SK-N-SH (cell line): Measurements from ENCODE around the gene AMMECR1. TPM values are rescaled to one million over a fixed set of nuclear protein-coding genes. Genes with fewer than 3 reads are reported as not detected.

Source experiments
- CTCF ChIA-PET: fragments of 300-600, 350-600 bp; formaldehyde crosslinking; extraction: SDS; loops from one replicate; lab custom pipeline; 2021; lab: Yijun Ruan, JAX
- POLR2A ChIA-PET: fragments of 350-600 bp; sonication (Branson Sonifier 250); formaldehyde crosslinking; extraction: SDS; loops from one replicate; lab custom pipeline; 2020; ENCODE audit warnings: antibody characterized with exemption, inconsistent platforms; lab: Yijun Ruan, JAX
- DNase-seq: peaks from one replicate; pipeline ENCODE4 v3.0.0; 2012
- H2AFZ ChIP-seq: fragments of 200-600 bp; sonication (generic); 2 replicates; pipeline ENCODE4 v1.8.1; 2016; ENCODE audit warnings: antibody characterized with exemption, mild to moderate bottlenecking, low read depth
- H3F3A ChIP-seq: fragments of 200-600 bp; sonication (generic); replicated peaks from 2 replicates; pipeline ENCODE3; 2016; ENCODE audit warnings: antibody characterized with exemption, mild to moderate bottlenecking; ENCODE audit not compliant: insufficient read depth
- H3K27ac ChIP-seq, 2 experiments: fragments of 200-500 bp in 1 of 2; fragments of 200-600 bp in 1 of 2; sonication (Bioruptor generic) in 1 of 2; sonication (generic), shearing (Covaris generic) in 1 of 2; 2 replicates each; pipeline versions ENCODE4 v1.5.1 to v1.6.1; 2014 to 2016; ENCODE audit warnings: low read depth in 2 of 2, inconsistent platforms in 1 of 2, low read length in 1 of 2, mild to moderate bottlenecking in 1 of 2, mixed read lengths in 1 of 2
- H3K27me3 ChIP-seq: fragments of 200-600 bp; sonication (generic), shearing (Covaris generic); 2 replicates; pipeline ENCODE4 v1.6.1; 2016; ENCODE audit warnings: mixed run types; ENCODE audit not compliant: insufficient read depth
- H3K36me3 ChIP-seq, 2 experiments: fragments of 200-500 bp in 1 of 2; fragments of 200-600 bp in 1 of 2; sonication (Bioruptor generic) in 1 of 2; sonication (generic) in 1 of 2; replicated peaks in 1 of 2; 2 replicates each; pipeline versions ENCODE3 to v1.5.1; 2014 to 2016; ENCODE audit warnings: low read length in 1 of 2, mild to moderate bottlenecking in 1 of 2; ENCODE audit not compliant: insufficient read depth in 2 of 2, control insufficient read depth in 1 of 2
- H3K4me1 ChIP-seq, 2 experiments: fragments of 200-500 bp in 1 of 2; fragments of 200-600 bp in 1 of 2; sonication (Bioruptor generic) in 1 of 2; sonication (generic), shearing (Covaris generic) in 1 of 2; 2 replicates each; pipeline versions ENCODE4 v1.5.1 to v1.6.1; 2014 to 2016; ENCODE audit warnings: low read depth in 1 of 2, low read length in 1 of 2, mixed run types in 1 of 2; ENCODE audit not compliant: insufficient read depth in 2 of 2, control insufficient read depth in 1 of 2
- H3K4me2 ChIP-seq: fragments of 200-600 bp; sonication (generic), shearing (Covaris generic); 2 replicates; pipeline ENCODE4 v1.6.1; 2017; ENCODE audit warnings: mixed run types
- H3K4me3 ChIP-seq, 2 experiments: fragments of 200-500 bp in 1 of 2; fragments of 200-600 bp in 1 of 2; sonication (Bioruptor generic) in 1 of 2; sonication (generic), shearing (Covaris generic) in 1 of 2; 2 replicates each; pipeline versions ENCODE4 v1.5.1 to v1.8.1; 2014 to 2016; ENCODE audit warnings: low read depth in 2 of 2, inconsistent platforms in 1 of 2, low read length in 1 of 2, mild to moderate bottlenecking in 1 of 2, mixed read lengths in 1 of 2, moderate library complexity in 1 of 2
- H3K79me2 ChIP-seq: fragments of 200-600 bp; sonication (generic); 2 replicates; pipeline ENCODE4 v1.8.1; 2017; ENCODE audit warnings: mild to moderate bottlenecking; ENCODE audit not compliant: insufficient read depth
- H3K9ac ChIP-seq: fragments of 200-600 bp; sonication (generic); 2 replicates; pipeline ENCODE4 v1.6.1; 2017; ENCODE audit warnings: mixed run types
- H3K9me2 ChIP-seq: fragments of 200-600 bp; sonication (generic); 2 replicates; pipeline ENCODE4 v1.6.1; 2017; ENCODE audit warnings: mixed run types
- H3K9me3 ChIP-seq: fragments of 200-600 bp; sonication (generic); 2 replicates; pipeline ENCODE4 v1.6.1; 2017; ENCODE audit warnings: mixed run types, mild to moderate bottlenecking, moderate library complexity
- H4K20me1 ChIP-seq: fragments of 200-600 bp; sonication (generic); 2 replicates; pipeline ENCODE4 v1.6.1; 2017; ENCODE audit warnings: mild to moderate bottlenecking, mixed run types; ENCODE audit not compliant: insufficient read depth
- CHD2 ChIP-seq: fragments of 150-350 bp; IDR thresholded peaks from 2 replicates; pipeline ENCODE4 v1.6.1; 2018; ENCODE audit warnings: low read length; ENCODE audit not compliant: partially characterized antibody
- FOSL2 ChIP-seq: IDR thresholded peaks from 2 replicates; pipeline ENCODE4 v1.4.0; 2012; ENCODE audit warnings: low read depth, mild to moderate bottlenecking, moderate library complexity, borderline replicate concordance
- FOXM1 ChIP-seq: IDR thresholded peaks from 2 replicates; pipeline ENCODE4 v1.4.0; 2012; ENCODE audit warnings: low read depth, mild to moderate bottlenecking
- GATA2 ChIP-seq: sonication (generic); formaldehyde crosslinking; IDR thresholded peaks from 2 replicates; pipeline ENCODE4 v1.5.0; 2020; ENCODE audit warnings: mild to moderate bottlenecking, missing genetic modification reagents
- JUND ChIP-seq: IDR thresholded peaks from 2 replicates; pipeline ENCODE4 v1.4.0; 2012
- MAX ChIP-seq: IDR thresholded peaks from 2 replicates; pipeline ENCODE4 v1.4.0; 2012; ENCODE audit warnings: low read depth
- MXI1 ChIP-seq: IDR thresholded peaks from 2 replicates; pipeline ENCODE4 v1.6.1; 2012; ENCODE audit warnings: mild to moderate bottlenecking, low read depth, low read length, improper control_type of control experiment
- NRF1 ChIP-seq: IDR thresholded peaks from 2 replicates; pipeline ENCODE4 v1.6.1; 2012; ENCODE audit warnings: low read depth, mild to moderate bottlenecking, low read length
- POLR2AphosphoS5 ChIP-seq: IDR thresholded peaks from 2 replicates; pipeline ENCODE4 v1.6.1; 2012; ENCODE audit warnings: low read depth, low read length
- REST ChIP-seq: IDR thresholded peaks from 2 replicates; pipeline ENCODE4 v1.6.1; 2012; ENCODE audit warnings: mild to moderate bottlenecking, low read depth, low read length, moderate library complexity
- RXRA ChIP-seq: IDR thresholded peaks from 2 replicates; pipeline ENCODE4 v1.4.0; 2012; ENCODE audit warnings: low read depth, mild to moderate bottlenecking, borderline replicate concordance
- ZBTB33 ChIP-seq: IDR thresholded peaks from 2 replicates; pipeline ENCODE4 v1.4.0; 2012; ENCODE audit warnings: low read depth, borderline replicate concordance
- WGBS: methylation state at CpG from one replicate; pipeline ENCODE4 v1.1.6; 2017; ENCODE audit warnings: low lambda C conversion rate; 5-methylcytosine and 5-hydroxymethylcytosine counted together
- polyA plus RNA-seq, 3 experiments: library from polyadenylated mRNA; depleted of rRNA; stranded (reverse); fragments of >200 nt; gene quantifications; 2 replicates each; pipeline ENCODE4 v1.2.3, GENCODE V29; 2012
- TF ChIP-seq, protein P1 (sequence below): IDR thresholded peaks from 2 replicates; pipeline ENCODE4 v1.4.0; 2012; ENCODE audit warnings: low read depth, borderline replicate concordance
- TF ChIP-seq, protein P2 (sequence below): fragments of 150-350 bp; IDR thresholded peaks from 2 replicates; pipeline ENCODE4 v1.6.1; 2017; ENCODE audit warnings: antibody characterized with exemption, low read length, low read depth, borderline replicate concordance
- TF ChIP-seq, protein P3 (sequence below): fragments of 150-350 bp; IDR thresholded peaks from 2 replicates; pipeline ENCODE4 v1.6.1; 2016; ENCODE audit warnings: mild to moderate bottlenecking, low read depth, low read length

AMMECR1 gene
- polyA plus RNA-seq, 1 of the 3 experiments (the other 2 are of a cell fraction) = 1.3 TPM

DNA sequence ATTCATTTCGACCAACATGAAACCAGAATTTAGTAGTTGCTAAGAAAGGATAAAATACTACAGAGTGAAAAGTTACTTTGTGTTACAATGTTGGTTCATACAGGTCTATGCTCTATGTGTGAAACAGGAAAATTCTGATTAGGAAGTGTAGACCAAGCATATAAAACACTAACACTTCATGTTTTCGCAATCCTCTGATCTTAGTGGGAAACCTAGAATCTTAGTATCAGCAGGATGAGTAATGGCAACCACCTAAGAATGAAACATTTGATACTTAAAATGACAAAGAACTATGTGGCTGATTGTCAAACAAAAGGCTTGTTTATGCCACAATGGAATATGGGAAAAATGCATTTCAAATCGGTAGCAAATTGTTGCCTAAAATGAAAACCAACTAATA lies 116.1 kb downstream of the AMMECR1 start:
- Histone ChIP-seq H3K27ac (no peak overlapping the region), H3K4me1 (no peaks in the 10 kb centered on the region; a peak in 1 of 4 replicates), H3K9me3 (no peaks in the 10 kb centered on the region), H3K79me2 (no peaks in the 10 kb centered on the region), H3K27me3 (no peaks in the 10 kb centered on the region), H3K4me3 (no peak overlapping the region), H3K4me2 (no peak overlapping the region), H3K9ac (no peak overlapping the region), H3F3A (no peaks in the 10 kb centered on the region), H2AFZ (no peak overlapping the region), H4K20me1 (no peaks in the 10 kb centered on the region), H3K36me3 (no peaks in the 10 kb centered on the region), H3K9me2 (no peaks in the 10 kb centered on the region)
- TF ChIP-seq, protein P1, sequence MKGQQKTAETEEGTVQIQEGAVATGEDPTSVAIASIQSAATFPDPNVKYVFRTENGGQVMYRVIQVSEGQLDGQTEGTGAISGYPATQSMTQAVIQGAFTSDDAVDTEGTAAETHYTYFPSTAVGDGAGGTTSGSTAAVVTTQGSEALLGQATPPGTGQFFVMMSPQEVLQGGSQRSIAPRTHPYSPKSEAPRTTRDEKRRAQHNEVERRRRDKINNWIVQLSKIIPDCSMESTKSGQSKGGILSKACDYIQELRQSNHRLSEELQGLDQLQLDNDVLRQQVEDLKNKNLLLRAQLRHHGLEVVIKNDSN = no peak
- TF ChIP-seq, protein P2, sequence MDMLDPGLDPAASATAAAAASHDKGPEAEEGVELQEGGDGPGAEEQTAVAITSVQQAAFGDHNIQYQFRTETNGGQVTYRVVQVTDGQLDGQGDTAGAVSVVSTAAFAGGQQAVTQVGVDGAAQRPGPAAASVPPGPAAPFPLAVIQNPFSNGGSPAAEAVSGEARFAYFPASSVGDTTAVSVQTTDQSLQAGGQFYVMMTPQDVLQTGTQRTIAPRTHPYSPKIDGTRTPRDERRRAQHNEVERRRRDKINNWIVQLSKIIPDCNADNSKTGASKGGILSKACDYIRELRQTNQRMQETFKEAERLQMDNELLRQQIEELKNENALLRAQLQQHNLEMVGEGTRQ = no peak
- no peak for TF ChIP-seq ZBTB33
- no peak for TF ChIP-seq CHD2
- TF ChIP-seq MXI1 = no peak
- TF ChIP-seq, protein P3, sequence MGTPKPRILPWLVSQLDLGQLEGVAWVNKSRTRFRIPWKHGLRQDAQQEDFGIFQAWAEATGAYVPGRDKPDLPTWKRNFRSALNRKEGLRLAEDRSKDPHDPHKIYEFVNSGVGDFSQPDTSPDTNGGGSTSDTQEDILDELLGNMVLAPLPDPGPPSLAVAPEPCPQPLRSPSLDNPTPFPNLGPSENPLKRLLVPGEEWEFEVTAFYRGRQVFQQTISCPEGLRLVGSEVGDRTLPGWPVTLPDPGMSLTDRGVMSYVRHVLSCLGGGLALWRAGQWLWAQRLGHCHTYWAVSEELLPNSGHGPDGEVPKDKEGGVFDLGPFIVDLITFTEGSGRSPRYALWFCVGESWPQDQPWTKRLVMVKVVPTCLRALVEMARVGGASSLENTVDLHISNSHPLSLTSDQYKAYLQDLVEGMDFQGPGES = no peak
- TF ChIP-seq FOSL2 = no peak
- no peak for TF ChIP-seq JUND
- TF ChIP-seq MAX = no peak
- no peak for TF ChIP-seq GATA2 (CRISPR knock-in tag)
- TF ChIP-seq NRF1 = no peak
- no peak for TF ChIP-seq REST
- no peak for TF ChIP-seq RXRA
- TF ChIP-seq FOXM1 = no peak
- no peak for TF ChIP-seq POLR2AphosphoS5
- 40% methylated on average over 3 of the region's 3 CpGs for WGBS
- ChIA-PET POLR2A (no interaction called here), CTCF (no interaction called here)
- no peak for DNase-seq
